ENCODE measurements around the gene AP5S1.

The AP5S1 gene

GRCh38 chr20:3803854-3804253 lies 16.5 kb upstream of the AP5S1 start:
- H3K4me3 ChIP-seq (ENCODE audit: low read depth, low read length), result no peak overlapping the region
- no peak for TF ChIP-seq CTCF (IDR thresholded peaks at IDR 0.05; ENCODE audit: control insufficient read depth, extremely low read depth, insufficient read depth)
- no peak for DNase-seq (ENCODE audit: low read depth)

GRCh38 chr20:3804254-3804751 lies 16.0 kb upstream of the AP5S1 start:
- DNase-seq (ENCODE audit: low read depth), result no peak
- TF ChIP-seq CTCF (IDR thresholded peaks at IDR 0.05; ENCODE audit: control insufficient read depth, extremely low read depth, insufficient read depth), result no peak
- no peak overlapping the region for H3K4me3 ChIP-seq (ENCODE audit: low read depth, low read length)

- no peak for DNase-seq (ENCODE audit: low read depth)
- no peak overlapping the region for H3K4me3 ChIP-seq (ENCODE audit: low read depth, low read length)
- TF ChIP-seq CTCF (IDR thresholded peaks at IDR 0.05; ENCODE audit: control insufficient read depth, extremely low read depth, insufficient read depth), result no peak
Measured at GRCh38 chr20:3804781-3805180, 15.6 kb upstream of the AP5S1 start.

- no peak overlapping the region for H3K4me3 ChIP-seq (ENCODE audit: low read depth, low read length)
- TF ChIP-seq CTCF (IDR thresholded peaks at IDR 0.05; ENCODE audit: control insufficient read depth, extremely low read depth, insufficient read depth), result no peak
- DNase-seq (ENCODE audit: low read depth), result no peak
Measured at GRCh38 chr20:3808544-3808943, 11.8 kb upstream of the AP5S1 start.

- DNase-seq (ENCODE audit: low read depth), result peak; percentile 87
- H3K4me3 ChIP-seq (ENCODE audit: low read depth, low read length), result no peak overlapping the region
- TF ChIP-seq CTCF (IDR thresholded peaks at IDR 0.05; ENCODE audit: control insufficient read depth, extremely low read depth, insufficient read depth), result no peak
Measured at GRCh38 chr20:3811467-3812258, 8.7 kb upstream of the AP5S1 start.

GRCh38 chr20:3812259-3812681 lies 8.1 kb upstream of the AP5S1 start:
- no peak for DNase-seq (ENCODE audit: low read depth)
- no peak overlapping the region for H3K4me3 ChIP-seq (ENCODE audit: low read depth, low read length)
- TF ChIP-seq CTCF (IDR thresholded peaks at IDR 0.05; ENCODE audit: control insufficient read depth, extremely low read depth, insufficient read depth), result no peak
